ENCODE results near the gene SLC30A3.

The SLC30A3 gene

DNA sequence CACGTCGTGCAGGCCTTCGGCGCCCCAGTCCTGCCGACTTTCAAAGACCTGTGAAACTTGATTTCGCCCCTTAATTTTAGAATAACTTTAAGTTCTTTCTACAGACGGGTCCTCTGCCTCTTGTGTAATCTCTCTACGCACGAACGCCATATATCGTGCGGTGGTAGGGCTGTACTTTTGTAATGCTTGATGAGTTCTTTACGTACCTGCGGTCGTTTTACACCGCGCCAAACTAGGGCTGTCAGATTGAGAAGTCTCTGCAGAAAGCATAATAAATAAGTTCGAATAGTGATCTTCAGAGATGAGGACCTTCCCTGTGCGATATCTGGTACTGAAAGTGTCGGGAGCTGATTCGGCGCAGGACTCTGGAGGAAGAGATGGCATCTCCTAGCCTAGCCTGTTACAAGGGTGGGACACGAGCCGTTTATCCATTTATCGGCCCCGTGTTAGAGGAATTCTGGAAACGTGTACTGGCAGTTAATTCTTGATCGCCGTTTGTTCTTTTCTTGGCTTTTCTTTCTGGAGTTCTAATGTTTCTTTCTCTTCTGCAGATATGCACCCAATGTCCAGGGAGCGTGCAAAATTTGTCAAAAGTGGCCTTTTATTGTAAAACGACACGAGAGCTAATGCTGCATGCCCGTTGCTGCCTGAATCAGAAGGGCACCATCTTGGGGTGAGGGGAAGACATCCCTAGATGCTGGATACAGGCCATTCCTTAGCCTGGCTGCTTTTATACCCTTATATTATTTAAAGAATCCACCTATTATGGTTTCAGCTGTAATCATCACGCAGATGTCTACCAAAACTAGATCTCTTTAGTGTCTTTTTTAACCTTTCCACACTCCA lies 50.0 kb downstream of the SLC30A3 start:
- Histone ChIP-seq H3K4me3 (peak overlapping the region; percentile 80), H3K27ac (peak overlapping the region; percentile 93), H3K9ac (ENCODE audit: insufficient read length) (peak overlapping the region; percentile 97), H3K36me3 (ENCODE audit: insufficient read depth, low read length) (peaks cover 42% of the 10 kb centered on the region), H3K9me3 (ENCODE audit: low read depth, low read length) (no peaks in the 10 kb centered on the region)
- DNase-seq (ENCODE audit: low read depth, low spot score) = no peak
- TF ChIP-seq POLR2AphosphoS5 (IDR thresholded peaks at IDR 0.05; ENCODE audit: borderline replicate concordance, low read depth, low read length) = 0 out of 2 replicates have a peak, but pooled peaks have one; percentile 36
- no peak for TF ChIP-seq FOXP2 (optimal IDR thresholded peaks at IDR 0.05; ENCODE audit: control extremely low read depth, extremely low read length, insufficient read depth)

- Histone ChIP-seq H3K4me3 (peak within 1 kb of the TSS; percentile 80), H3K9me3 (ENCODE audit: low read depth, low read length) (no peaks in the 10 kb centered on the region), H3K27ac (peak within 1 kb of the TSS; percentile 93), H3K9ac (ENCODE audit: insufficient read length) (peak within 1 kb of the TSS; percentile 97), H3K36me3 (ENCODE audit: insufficient read depth, low read length) (peaks cover 50% of the 10 kb centered on the region)
- DNase-seq (ENCODE audit: low read depth, low spot score) = no peak
- peak; percentile 81 for TF ChIP-seq POLR2AphosphoS5 (IDR thresholded peaks at IDR 0.05; ENCODE audit: borderline replicate concordance, low read depth, low read length)
- TF ChIP-seq EZH2 (IDR thresholded peaks at IDR 0.05) = no peak
Measured at GRCh38 chr2:27211943-27212625, 50.8 kb downstream of the SLC30A3 start, which contains the start of the genes ATRAID and SLC5A6. ATRAID (plus strand) TSS chr2:27212041; CDS start chr2:27212369, 328 bp downstream. SLC5A6 (minus strand) TSS chr2:27212268; CDS start chr2:27207650, 4,618 bp downstream.

DNA sequence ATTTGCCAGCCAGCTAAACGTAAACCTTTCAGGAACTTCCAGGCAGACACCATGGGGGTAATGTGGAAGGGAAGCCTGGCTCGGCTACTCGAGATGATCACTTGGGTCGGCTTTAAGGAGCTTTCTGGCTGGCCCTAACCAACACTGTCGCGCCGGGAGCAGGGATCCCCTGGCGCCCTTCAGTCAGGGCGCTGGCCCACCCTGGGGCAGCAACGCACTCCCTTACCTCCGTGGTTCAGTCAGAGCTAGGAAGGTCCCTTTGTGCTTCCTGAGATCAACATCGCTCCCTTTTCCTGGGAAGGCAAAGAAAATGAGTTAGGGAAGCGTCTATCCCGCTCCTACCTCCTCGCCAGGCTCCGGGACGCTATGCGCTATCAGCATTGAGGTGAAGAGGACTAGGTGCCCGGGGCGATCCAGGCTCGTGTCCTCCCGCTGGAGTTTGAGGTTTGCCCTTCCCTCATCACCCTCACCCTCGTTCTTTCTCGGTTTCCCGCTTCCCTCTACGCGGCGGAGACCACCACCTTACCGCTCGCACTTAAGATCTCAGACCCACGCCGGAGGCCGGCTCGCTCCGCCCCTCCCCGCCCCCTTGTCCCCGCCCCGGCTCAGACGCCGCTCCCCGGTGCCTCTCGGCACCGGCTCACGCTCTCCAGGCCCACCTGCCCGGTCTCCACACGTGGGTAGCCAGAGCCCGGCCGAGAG lies 51.5 kb downstream of the SLC30A3 start:
- Histone ChIP-seq H3K36me3 (ENCODE audit: insufficient read depth, low read length) (peaks cover 51% of the 10 kb centered on the region), H3K27ac (peak overlapping the region; percentile 93), H3K4me3 (peak overlapping the region; percentile 80), H3K9ac (ENCODE audit: insufficient read length) (peak overlapping the region; percentile 97), H3K9me3 (ENCODE audit: low read depth, low read length) (no peaks in the 10 kb centered on the region)
- DNase-seq (ENCODE audit: low read depth, low spot score) = no peak
- TF ChIP-seq EZH2 (IDR thresholded peaks at IDR 0.05) (no peak), FOXP2 (optimal IDR thresholded peaks at IDR 0.05; ENCODE audit: control extremely low read depth, extremely low read length, insufficient read depth) (no peak), POLR2AphosphoS5 (IDR thresholded peaks at IDR 0.05; ENCODE audit: borderline replicate concordance, low read depth, low read length) (no peak)

DNA sequence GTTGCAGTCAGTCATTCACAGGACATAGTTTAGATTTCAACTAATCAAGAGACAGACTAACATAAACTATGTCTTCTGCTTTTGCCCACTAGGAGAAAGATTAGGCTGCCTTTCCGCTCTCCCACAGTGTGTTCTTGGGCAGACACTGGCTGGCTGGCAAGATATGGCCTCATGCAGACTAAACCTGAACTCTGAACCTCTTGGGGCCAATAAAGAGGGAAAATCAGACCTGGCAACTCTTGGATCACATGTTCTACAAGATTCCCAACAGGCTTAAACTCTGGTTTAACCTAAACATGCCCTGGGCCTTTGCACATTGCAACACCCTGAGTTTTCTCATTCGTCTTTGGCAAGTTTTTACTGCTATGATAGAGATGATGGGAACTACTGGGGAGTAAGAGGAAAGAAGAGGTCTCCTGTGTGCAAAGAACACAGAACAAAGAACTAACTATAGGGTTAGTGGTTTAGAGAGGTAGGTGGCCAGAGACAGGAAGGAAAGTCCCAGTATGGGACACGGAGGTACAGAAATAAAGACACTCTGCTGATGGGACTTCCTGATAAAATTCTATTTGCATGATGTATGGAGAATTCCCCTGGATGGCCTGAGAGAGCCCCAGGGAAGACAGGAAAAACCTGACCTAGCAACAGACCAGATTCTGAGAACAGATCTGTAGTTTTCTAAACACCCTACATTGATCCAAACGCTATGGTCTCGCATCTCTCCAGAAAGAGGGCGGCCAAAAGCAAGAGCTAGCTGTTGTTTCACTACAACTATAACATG lies 53.0 kb downstream of the SLC30A3 start:
- H3K36me3 ChIP-seq (ENCODE audit: insufficient read depth, low read length) = peaks cover 57% of the 10 kb centered on the region
- H3K9ac ChIP-seq (ENCODE audit: insufficient read length) = peak overlapping the region; percentile 64
- no peak for TF ChIP-seq EZH2 (IDR thresholded peaks at IDR 0.05)
- TF ChIP-seq POLR2AphosphoS5 (IDR thresholded peaks at IDR 0.05; ENCODE audit: borderline replicate concordance, low read depth, low read length) = no peak
- TF ChIP-seq FOXP2 (optimal IDR thresholded peaks at IDR 0.05; ENCODE audit: control extremely low read depth, extremely low read length, insufficient read depth) = no peak
- no peak for DNase-seq (ENCODE audit: low read depth, low spot score)
- no peaks in the 10 kb centered on the region for H3K9me3 ChIP-seq (ENCODE audit: low read depth, low read length)
- peak overlapping the region; percentile 80 for H3K27ac ChIP-seq
- H3K4me3 ChIP-seq = peak overlapping the region; percentile 69

DNA sequence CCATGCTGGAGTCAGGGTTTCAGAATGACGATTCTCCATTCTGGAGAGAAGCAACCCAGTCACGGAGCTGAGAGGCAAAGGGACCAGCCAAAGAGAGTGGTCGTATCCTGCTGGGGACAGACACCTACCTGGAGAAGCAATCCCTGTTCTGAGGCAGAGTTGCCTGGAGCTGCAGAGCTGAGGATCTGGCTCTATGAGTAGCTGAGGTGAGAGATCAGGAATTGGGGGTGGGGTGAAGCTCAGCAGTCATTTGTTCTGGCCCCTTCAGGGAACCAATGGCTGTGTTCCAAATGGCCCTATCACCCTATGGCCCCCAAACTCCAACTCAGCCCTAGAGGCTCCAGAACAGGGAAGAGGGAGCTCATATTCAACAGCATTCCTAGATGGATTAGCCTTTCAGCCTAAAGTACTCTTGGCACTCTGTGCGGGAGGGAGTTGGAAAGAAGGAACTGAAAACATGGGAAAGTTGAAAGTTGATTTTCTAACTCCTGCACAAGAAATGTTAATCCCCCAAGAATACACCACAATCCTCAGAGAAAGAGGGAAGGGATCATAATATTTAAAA lies 54.3 kb downstream of the SLC30A3 start:
- peak overlapping the region; percentile 80; the same call in 1 of the 2 replicates for H3K27ac ChIP-seq
- peak overlapping the region; percentile 69; the same call in 1 of the 2 replicates for H3K4me3 ChIP-seq
- peaks cover 66% of the 10 kb centered on the region for H3K36me3 ChIP-seq (ENCODE audit: insufficient read depth, low read length)
- H3K9ac ChIP-seq (ENCODE audit: insufficient read length) = peak overlapping the region; percentile 29
- no peaks in the 10 kb centered on the region for H3K9me3 ChIP-seq (ENCODE audit: low read depth, low read length)
- TF ChIP-seq POLR2AphosphoS5 (IDR thresholded peaks at IDR 0.05; ENCODE audit: borderline replicate concordance, low read depth, low read length) = no peak
- no peak for TF ChIP-seq FOXP2 (optimal IDR thresholded peaks at IDR 0.05; ENCODE audit: control extremely low read depth, extremely low read length, insufficient read depth)
- TF ChIP-seq EZH2 (IDR thresholded peaks at IDR 0.05) = no peak
- no peak for DNase-seq (ENCODE audit: low read depth, low spot score)

DNA sequence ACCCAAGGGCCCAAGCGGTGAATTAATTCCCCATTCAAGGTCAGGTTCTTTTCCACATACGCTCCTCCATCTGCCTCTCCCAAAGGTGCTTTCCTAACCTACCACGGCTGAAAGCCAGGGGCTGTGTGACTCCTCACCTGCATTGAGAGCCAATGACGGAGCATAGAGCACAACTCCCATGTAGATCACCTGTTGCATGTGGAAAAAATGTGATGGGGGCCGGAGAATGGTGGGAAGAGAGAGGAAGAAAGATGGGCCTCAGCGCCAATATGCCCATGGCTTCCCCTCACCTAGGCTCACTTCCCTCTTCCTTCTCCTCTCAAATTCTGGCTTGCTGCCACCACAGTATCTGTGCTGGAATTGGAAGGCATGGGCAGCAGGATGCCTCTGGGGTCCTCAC lies 56.5 kb downstream of the SLC30A3 start:
- H3K36me3 ChIP-seq (ENCODE audit: insufficient read depth, low read length) = peaks cover 87% of the 10 kb centered on the region
- no peak overlapping the region for H3K27ac ChIP-seq
- no peaks in the 10 kb centered on the region for H3K9me3 ChIP-seq (ENCODE audit: low read depth, low read length)
- no peak for DNase-seq (ENCODE audit: low read depth, low spot score)
- TF ChIP-seq POLR2AphosphoS5 (IDR thresholded peaks at IDR 0.05; ENCODE audit: borderline replicate concordance, low read depth, low read length) (no peak), EZH2 (IDR thresholded peaks at IDR 0.05) (no peak), FOXP2 (optimal IDR thresholded peaks at IDR 0.05; ENCODE audit: control extremely low read depth, extremely low read length, insufficient read depth) (no peak)
- no peak overlapping the region for H3K4me3 ChIP-seq
- H3K9ac ChIP-seq (ENCODE audit: insufficient read length) = no peak overlapping the region

DNA sequence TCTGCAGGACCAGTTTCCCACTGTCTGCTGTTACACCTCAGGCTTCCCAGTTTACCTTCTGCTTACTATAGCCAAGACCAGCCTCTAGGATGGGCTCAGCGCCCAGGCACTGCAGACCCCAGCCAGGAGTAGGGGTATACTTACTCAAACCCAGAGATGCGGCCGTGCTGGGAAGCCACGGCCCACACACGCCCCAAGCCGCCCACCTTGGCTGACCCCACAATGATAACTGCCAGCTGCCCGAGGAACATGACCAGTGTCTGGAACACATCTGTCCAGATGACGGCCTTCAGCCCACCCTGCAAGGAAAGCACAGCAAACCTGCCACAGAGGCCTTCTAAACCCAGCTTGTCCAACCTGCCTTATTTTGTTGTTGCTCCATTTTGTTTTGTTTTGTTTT lies 57.6 kb downstream of the SLC30A3 start:
- H3K4me3 ChIP-seq = no peak overlapping the region
- no peak overlapping the region for H3K9ac ChIP-seq (ENCODE audit: insufficient read length)
- no peak overlapping the region for H3K27ac ChIP-seq
- no peaks in the 10 kb centered on the region for H3K9me3 ChIP-seq (ENCODE audit: low read depth, low read length)
- TF ChIP-seq POLR2AphosphoS5 (IDR thresholded peaks at IDR 0.05; ENCODE audit: borderline replicate concordance, low read depth, low read length) (no peak), FOXP2 (optimal IDR thresholded peaks at IDR 0.05; ENCODE audit: control extremely low read depth, extremely low read length, insufficient read depth) (no peak), EZH2 (IDR thresholded peaks at IDR 0.05) (no peak)
- no peak for DNase-seq (ENCODE audit: low read depth, low spot score)
- peaks cover 92% of the 10 kb centered on the region for H3K36me3 ChIP-seq (ENCODE audit: insufficient read depth, low read length)
